HG03565 (cell line): Measurements from ENCODE around the gene LDLRAD3.

Experiments
- ATAC-seq: cut with Tn5 transposase; IDR thresholded peaks from one replicate; pipeline ENCODE4 v1.9.1; 2021; ENCODE audit warnings: mild to moderate bottlenecking, moderate library complexity; ENCODE audit not compliant: unreplicated experiment

The LDLRAD3 gene

DNA sequence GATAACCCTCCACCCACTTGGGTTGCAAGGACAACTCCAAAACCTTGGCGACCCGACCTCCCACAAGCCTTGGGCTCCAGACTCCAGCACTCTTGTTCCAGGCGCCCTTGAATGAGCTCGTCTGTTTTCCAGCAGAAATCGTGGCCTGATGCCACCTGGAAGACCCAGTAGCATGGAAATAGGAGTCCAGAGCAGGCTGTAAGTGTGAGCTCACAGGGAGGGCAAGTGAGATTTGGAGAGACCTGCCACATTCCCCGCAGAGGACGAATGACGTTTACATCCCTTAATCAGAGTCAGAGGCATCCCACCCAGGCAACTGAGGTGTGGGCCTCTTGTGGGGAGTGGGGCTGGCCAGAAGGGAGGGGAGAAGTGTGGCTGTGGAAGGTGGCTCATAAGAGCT is 71.9 kb downstream of the LDLRAD3 start:
- no peak for ATAC-seq

DNA sequence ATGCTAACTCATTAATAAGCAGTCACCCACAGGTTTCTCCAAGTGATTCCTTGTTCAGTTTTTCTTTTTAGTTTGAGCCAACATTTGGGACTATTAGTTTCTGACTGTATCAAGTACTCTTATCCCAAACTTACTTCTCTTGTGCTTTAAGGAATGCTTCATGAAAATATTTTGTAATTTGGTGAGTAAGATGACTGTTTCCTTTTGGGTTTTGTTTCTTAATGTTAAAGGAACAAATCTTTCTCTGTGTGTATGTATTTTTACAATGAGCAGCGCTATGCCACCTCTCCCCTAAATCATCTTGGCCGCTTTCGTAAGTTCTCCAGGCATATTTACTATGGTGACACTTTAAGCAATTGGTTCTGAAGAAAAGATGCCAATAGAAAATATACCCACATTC is 72.4 kb downstream of the LDLRAD3 start:
- no peak for ATAC-seq

DNA sequence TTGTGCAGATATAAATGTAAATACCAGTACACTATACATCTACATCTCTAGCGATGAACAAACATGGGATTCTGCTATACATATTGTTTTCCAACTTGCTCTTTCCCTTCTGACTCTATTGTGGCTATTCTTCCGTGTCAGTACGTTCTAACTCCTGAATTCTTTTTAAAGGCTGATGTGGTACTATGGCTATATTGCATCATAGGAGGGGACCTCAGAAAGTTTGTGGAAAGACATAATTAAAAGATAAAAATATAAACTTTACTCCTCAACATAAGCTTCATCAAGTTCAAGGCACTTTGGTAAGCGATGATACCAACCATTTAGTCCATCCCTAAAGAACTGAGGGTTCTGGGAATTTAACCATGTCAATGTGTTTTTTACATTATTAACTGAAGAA is 72.8 kb downstream of the LDLRAD3 start:
- no peak for ATAC-seq

DNA sequence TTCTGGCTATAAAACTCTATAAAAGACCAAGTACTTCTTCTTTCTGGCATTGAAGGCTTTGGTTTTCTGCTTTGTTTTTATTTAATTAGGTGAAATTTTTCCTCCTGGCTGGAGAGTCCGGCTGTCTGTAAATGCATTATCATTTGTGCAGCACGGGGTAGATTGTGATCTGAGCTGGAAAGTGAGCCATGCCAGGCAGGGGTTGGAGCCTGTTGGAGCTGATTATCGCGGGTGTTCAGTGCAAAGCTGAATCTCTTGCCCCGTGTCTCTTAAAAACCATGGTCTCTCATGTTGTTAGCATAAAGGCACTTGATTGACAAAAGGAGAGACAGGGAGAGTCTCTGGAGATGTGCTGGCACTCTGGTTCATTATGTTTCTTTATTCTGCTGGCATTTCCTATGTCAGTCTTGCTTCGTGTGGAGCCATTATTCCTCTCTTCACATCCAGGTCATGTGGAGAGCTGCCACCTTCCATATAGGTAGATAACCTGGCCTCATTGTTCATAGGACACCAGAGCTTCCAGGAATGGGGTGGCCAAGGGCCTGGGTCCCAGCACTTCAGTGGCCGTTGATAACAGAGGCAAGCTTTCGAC is 75.2 kb downstream of the LDLRAD3 start:
- ATAC-seq: no peak

DNA sequence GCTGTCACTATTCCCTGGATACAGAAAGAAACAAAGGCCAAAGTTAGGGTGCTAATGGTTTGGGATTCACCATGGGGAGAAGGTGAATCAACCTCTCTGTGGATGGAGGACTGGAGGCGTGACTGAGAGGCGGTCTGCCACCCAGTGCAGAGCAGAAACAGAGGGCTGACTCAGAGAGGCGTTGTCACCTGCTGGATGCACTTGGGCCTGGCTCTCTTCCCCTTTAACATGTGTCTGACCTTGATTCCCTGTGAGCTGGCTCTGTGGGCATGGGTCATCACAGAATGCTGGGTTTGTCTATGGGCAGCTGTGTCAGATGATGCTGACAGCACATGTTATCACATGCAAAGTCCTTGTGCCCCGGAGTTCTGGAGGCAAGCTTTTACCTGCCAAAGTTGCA is 75.9 kb downstream of the LDLRAD3 start:
- ATAC-seq: no peak

DNA sequence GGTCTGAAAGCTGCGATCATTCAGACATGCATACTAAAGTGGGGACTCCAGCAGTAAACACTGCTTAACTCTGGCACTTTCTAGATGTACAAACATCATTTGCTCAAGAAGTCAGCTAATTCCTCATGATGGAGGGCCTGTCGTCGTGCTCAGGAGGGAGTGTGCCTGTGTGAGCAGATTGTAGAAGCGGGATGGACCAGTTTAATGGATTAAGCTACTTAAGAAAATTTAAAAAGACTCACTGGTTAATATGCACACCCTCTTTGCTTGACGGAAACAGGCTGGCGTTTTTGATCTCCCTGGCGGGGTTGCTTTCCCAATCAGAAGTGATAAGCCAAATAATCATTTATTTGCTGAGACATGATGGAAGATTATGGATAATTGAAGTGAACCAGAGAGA is 79.0 kb downstream of the LDLRAD3 start:
- no peak for ATAC-seq

DNA sequence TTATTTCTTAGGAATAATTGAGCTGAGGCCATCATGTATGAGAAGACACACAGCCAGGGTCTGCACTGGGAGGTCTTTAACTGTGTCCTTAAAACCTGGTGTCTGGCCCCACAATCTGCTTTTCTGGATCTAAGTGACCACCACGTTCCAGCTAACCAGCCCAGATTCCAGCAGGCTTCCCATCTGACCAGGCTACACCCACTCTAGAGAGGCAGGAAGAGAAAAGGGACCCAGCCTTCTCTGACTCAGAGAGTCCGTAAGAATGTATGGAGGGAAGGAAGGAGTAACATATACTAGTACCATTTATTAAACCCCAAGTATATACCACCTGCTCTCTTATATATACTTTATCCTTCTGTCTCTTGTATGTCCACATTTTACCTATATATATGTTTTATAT is 80.1 kb downstream of the LDLRAD3 start:
- ATAC-seq: no peak

DNA sequence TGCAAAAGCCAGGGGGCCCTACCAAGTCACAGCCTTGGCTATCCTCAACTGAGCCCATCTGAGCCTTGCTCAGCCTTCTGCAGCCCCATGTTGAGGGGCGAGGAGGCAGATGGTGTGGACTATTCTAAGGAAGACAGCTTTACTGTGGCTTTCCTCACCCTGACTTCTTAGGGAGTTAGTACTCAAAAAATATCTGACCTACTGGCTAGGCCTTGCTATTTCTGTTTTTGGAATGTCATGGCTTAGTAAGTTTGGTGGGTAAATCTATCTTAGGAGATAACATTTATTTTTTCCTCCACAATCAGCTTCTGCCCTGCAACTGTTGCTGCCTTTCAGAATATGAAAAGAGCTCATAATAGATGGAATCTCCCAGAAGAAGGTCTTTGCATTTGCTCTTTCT is 80.9 kb downstream of the LDLRAD3 start:
- no peak for ATAC-seq

DNA sequence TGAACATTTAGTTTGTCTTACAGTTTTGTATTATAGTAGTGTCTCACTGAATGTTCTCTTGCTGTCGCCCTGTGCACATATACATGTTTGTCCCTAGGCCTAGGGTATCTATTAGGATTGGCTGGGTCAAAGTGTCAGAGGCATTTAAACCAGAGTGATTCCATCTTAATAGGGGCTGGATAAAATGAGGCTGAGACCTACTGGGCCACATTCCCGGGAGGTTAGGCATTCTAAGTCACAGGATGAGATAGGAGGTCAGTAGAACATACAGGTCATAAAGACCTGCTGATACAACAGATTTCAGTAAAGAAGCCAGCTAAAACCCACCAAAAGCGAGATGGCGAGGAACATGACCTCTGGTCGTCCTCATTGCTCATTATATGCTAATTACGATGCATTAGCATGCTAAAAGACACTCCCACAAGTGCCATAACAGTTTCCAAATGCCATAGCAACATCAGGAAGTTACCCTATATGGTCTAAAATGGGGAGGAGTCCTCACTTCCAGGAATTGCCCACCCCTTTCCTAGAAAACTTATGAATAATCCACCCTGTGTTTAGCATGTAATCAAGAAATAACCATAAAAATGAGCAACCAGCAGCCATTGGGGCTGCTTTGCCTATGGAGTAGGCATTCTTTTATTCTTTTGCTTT is 82.6 kb downstream of the LDLRAD3 start:
- no peak for ATAC-seq

DNA sequence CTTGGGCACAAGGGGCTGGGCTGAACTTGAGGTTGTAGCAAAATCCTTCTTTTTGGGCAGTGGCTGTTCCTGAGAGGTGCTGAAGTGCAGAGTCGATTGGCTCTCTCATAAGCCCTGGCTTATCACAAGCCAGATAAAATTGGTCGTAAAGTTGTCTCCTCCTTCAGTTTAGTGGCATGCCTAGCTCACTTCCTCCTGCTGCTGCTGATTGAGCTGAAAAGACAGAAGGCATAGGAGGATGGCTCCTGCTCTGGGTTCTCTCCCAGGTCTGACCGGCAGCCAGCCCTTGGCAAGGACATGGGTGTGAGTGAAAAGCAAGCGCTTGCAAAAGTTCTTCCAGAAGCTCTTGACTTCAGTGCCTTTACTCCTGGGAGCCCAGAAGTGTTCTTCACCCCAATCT is 83.9 kb downstream of the LDLRAD3 start:
- no peak for ATAC-seq

DNA sequence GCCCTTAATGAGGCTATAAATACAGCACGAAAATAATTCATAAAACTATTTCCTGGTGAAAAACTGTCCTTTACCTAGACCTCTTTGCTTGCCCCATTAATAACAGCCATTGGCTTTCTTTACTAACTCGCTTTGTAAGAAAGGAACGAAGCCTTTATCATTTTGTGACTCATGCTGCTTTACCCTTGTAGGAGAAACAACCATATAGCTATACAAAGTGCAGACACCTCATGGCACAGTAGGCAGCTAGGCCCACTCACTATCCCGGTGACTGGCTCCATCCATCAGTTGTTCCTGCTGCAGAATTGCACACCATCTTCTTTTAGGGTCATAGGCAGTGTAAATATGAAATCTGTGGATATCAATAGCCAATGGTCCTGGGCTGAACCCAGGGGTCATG is 85.8 kb downstream of the LDLRAD3 start:
- ATAC-seq: no peak

DNA sequence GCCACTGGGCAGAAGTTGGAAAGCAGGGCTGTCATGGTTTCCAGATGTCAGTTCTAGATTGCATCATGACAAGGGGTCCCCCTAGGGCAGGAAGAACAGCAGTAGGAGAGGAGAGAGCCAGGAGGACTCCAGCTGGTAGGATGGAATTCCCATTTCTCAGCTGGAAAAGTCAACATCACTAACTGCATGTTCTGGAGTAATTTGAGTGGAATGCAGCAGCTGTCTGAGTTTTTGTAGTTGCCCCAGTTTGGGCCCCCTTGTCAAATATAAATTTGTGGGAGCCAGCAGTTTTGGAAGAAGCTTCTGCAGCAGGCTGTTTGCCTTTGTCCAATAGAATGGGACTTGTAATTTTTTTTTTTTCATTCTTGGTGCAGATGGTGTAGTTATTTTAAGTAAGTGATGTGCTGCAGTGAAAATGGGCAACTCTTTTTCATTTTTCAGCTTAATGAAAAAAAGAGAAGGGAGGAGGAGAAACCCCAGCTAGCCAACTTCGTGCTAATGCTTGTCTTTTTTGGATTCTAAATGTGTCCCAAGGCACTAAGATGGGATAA is 86.9 kb downstream of the LDLRAD3 start:
- no peak for ATAC-seq

DNA sequence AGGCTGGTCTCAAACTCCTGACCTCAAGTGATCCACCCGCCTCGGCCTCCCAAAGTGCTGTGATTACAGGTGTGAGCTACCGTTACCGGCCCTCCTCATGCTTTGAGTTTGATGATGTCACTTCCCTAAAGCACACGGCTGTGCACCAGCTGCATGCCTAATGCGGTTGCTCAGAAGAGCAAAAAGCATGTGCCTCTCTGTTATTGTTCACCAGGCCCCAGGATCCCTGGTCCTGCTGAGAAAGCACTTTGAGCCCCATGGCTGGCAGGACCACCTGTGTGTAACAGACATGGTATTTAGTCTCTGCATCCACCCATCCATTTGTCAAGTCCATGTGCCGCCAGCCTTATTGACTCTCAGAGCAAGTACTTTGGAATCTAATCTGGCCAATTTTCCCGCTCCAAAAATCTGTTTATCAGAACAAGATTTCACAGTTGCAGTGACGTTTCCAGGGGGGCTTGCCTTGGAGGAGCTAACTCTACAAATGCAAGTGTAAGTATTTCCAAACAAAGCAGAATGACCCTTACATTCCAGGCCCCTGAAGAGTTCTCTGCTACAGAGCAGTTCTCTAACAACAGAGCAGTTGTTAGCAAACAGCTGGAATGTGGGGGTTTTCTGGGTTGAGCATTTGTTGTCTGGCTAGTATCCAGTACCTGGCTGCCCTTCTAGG is 89.4 kb downstream of the LDLRAD3 start:
- ATAC-seq: no peak

DNA sequence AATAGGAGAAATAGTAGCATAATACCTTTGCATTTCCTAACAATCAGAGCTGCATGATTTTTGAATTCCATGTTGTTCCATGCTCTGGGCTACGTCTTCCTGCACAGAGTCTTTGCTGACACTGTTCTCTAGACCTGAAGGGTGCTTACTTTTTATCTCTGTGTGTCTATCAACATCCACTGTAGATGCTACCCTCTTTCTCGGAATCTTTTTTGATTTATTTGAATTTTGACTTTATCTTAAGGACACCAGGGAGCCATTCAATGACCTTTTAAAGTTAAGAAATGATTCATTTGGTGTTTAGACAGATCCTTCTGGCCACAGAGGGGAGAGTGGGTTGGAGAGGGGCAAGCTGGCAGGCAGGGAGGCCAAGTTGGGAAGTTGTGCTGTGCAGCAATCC is 90.1 kb downstream of the LDLRAD3 start:
- no peak for ATAC-seq

DNA sequence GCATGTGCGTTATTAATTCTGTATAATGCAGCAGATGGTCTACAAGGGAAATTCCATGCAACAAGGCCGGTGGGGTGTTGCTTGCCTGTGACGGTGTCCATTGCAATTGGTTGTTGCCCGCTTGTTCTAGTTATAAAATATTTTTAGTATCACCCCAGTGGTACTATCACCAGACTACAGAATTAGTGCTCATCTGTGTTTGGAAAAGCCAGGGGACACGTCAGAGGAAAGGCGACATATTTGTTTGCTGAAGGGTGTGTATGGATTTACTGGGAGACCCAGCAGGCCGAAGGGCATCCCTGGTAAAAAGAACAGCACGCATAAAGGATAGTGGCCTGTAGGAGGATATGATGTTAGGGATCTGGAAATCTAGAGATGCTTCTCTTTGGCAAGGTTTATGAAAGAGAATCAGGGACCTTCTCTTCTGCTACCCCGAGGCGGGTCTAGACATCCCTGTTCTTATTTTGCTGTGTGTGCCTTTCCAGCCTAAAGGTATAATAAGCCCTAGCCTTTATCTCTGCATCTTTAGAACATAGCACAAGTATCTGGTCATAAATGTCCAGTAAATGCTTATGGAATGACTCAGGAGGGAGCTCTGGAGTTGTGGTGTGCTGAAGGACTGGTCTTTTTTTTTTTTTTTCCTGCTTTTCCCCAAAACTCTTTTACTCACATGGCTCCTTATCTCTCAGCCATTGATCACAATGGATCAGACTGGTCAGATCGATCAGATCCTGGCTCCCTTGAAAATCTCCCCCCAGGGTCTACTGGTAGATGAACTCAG is 90.9 kb downstream of the LDLRAD3 start:
- ATAC-seq: no peak

DNA sequence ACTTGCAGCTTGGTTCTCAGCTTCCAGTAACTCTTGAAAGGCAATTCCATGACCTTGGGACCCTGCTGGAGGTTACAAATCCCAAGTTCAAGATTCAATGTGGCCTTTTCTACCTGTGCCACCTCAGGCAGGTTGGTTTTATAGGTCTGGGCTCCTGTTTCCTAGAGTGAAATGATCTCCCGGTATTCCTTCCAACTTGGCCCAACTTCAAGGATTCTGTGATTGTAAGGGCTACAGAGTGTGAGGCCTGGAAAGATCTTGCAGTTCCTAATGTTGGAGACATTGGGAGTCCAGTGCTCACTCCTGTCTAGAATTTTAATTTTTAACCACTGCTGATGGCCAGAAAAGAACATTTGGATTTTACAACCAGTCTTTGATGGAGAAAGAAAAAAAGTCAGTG is 91.6 kb downstream of the LDLRAD3 start:
- ATAC-seq: no peak

DNA sequence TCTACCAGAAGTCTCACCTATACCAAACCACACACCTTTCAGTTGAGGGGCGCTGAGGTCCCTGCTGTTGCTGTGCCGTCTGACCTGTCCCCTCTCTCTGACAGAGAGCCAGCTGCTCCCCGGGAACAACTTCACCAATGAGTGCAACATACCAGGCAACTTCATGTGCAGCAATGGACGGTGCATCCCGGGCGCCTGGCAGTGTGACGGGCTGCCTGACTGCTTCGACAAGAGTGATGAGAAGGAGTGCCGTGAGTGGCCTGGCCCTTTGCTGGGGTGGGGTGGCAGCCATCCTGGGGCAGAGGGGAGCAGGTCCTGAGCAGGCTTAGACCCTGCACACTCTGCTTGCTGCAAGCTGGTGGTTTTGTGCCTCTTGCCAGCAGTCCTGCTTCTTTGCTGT is 92.1 kb downstream of the LDLRAD3 start:
- no peak for ATAC-seq

DNA sequence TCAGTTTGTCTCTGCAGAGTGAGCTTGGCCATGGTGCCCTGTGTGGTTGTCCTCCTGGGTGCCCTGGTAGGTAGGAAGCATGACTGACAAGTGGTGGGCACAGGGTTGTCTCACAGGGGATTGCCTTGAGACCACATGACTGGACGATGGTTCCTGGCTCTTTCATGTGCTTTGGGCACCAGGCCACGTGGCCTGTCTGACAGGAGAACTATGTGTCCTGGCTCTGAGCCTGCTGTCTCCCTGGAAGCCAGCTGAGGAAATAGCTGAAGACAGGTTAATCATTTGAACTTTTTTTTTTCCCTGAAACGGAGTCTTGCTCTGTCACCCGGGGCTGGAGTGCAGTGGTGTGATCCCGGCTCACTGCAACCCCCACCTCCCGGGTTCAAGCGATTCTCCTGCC is 93.2 kb downstream of the LDLRAD3 start:
- ATAC-seq: no peak

DNA sequence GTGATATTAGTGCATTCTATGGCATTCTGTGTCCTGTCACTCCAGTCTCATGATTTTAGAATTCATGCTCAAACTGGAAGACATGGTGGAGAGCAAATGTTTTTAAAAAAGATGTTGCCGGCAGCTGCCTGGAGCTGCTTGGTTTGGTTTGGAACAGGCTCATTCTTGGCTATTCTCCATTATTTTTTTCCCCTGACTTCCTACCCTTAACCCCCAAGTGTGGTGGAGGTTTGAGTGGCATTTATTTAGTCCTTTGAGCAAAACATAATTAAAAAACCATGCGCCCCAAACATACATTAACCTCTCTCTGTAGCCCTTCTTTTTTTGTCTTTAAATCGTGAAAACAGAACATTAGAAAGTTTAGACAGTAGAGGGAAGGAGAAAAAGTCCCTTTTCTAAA is 94.7 kb downstream of the LDLRAD3 start:
- ATAC-seq: no peak

DNA sequence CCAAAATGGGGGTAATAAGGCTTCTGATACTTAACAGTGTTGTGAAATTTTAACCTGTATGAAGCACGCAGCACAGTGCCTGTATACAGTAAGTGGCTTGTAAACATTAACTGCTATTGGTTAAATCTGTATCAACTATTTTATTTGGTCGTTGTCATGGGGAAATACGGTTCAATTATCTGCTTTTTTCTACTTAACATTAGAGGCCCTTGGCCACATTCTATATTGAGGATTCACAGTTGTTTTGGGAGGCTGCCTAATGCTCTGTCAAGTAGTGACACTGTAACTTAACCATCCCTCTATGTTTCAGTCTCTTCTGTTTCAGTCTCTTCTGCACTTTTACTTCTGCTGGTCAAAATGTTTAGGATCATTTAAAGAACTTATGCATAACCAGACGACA is 95.6 kb downstream of the LDLRAD3 start:
- no peak for ATAC-seq

DNA sequence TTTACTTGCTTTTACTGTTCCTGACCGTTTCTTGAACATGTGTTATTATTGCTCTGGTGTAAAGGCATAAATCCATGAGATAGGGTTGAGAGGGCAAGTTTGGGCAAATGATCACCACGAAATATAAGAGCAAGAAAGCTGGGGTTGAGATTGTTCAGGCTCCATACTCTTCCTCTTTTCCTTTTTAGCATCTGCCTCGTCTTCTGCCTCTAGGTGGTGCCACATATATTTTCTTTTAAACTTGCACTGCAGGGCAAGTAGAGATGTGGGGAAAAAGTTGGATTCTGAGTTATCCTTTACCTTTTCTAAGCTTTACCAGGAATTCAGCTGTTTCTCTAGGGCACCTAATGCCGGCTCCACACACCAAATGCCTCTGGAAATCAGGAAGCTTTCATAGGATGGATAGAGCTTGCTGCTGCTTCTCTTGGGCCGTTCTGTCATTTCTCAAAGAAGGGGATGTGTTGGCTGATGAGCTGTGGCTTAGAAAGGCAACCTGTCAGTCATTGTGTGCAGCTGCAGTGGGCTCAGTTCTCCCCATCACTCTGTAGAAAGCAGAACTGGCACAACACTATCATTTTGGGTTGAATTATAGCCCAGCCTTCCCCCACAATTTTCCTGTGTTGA is 98.2 kb downstream of the LDLRAD3 start:
- ATAC-seq: no peak
